SK-N-SH (cell line): ENCODE measurements around the gene MTA2. TPM values are rescaled to one million over a fixed set of nuclear protein-coding genes. Genes with fewer than 3 reads are reported as not detected.

Source experiments
- CTCF ChIA-PET: fragments of 300-600, 350-600 bp; formaldehyde crosslinking; extraction: SDS; loops from one replicate; lab custom pipeline; 2021; lab: Yijun Ruan, JAX
- POLR2A ChIA-PET: fragments of 350-600 bp; sonication (Branson Sonifier 250); formaldehyde crosslinking; extraction: SDS; loops from one replicate; lab custom pipeline; 2020; ENCODE audit warnings: antibody characterized with exemption, inconsistent platforms; lab: Yijun Ruan, JAX
- DNase-seq: peaks from one replicate; pipeline ENCODE4 v3.0.0; 2012
- H2AFZ ChIP-seq: fragments of 200-600 bp; sonication (generic); 2 replicates; pipeline ENCODE4 v1.8.1; 2016; ENCODE audit warnings: antibody characterized with exemption, mild to moderate bottlenecking, low read depth
- H3F3A ChIP-seq: fragments of 200-600 bp; sonication (generic); replicated peaks from 2 replicates; pipeline ENCODE3; 2016; ENCODE audit warnings: antibody characterized with exemption, mild to moderate bottlenecking; ENCODE audit not compliant: insufficient read depth
- H3K27ac ChIP-seq, 2 experiments: fragments of 200-500 bp in 1 of 2; fragments of 200-600 bp in 1 of 2; sonication (Bioruptor generic) in 1 of 2; sonication (generic), shearing (Covaris generic) in 1 of 2; 2 replicates each; pipeline versions ENCODE4 v1.5.1 to v1.6.1; 2014 to 2016; ENCODE audit warnings: low read depth in 2 of 2, inconsistent platforms in 1 of 2, low read length in 1 of 2, mild to moderate bottlenecking in 1 of 2, mixed read lengths in 1 of 2
- H3K27me3 ChIP-seq: fragments of 200-600 bp; sonication (generic), shearing (Covaris generic); 2 replicates; pipeline ENCODE4 v1.6.1; 2016; ENCODE audit warnings: mixed run types; ENCODE audit not compliant: insufficient read depth
- H3K36me3 ChIP-seq, 2 experiments: fragments of 200-500 bp in 1 of 2; fragments of 200-600 bp in 1 of 2; sonication (Bioruptor generic) in 1 of 2; sonication (generic) in 1 of 2; replicated peaks in 1 of 2; 2 replicates each; pipeline versions ENCODE3 to v1.5.1; 2014 to 2016; ENCODE audit warnings: low read length in 1 of 2, mild to moderate bottlenecking in 1 of 2; ENCODE audit not compliant: insufficient read depth in 2 of 2, control insufficient read depth in 1 of 2
- H3K4me1 ChIP-seq, 2 experiments: fragments of 200-500 bp in 1 of 2; fragments of 200-600 bp in 1 of 2; sonication (Bioruptor generic) in 1 of 2; sonication (generic), shearing (Covaris generic) in 1 of 2; 2 replicates each; pipeline versions ENCODE4 v1.5.1 to v1.6.1; 2014 to 2016; ENCODE audit warnings: low read depth in 1 of 2, low read length in 1 of 2, mixed run types in 1 of 2; ENCODE audit not compliant: insufficient read depth in 2 of 2, control insufficient read depth in 1 of 2
- H3K4me2 ChIP-seq: fragments of 200-600 bp; sonication (generic), shearing (Covaris generic); 2 replicates; pipeline ENCODE4 v1.6.1; 2017; ENCODE audit warnings: mixed run types
- H3K4me3 ChIP-seq, 2 experiments: fragments of 200-500 bp in 1 of 2; fragments of 200-600 bp in 1 of 2; sonication (Bioruptor generic) in 1 of 2; sonication (generic), shearing (Covaris generic) in 1 of 2; 2 replicates each; pipeline versions ENCODE4 v1.5.1 to v1.8.1; 2014 to 2016; ENCODE audit warnings: low read depth in 2 of 2, inconsistent platforms in 1 of 2, low read length in 1 of 2, mild to moderate bottlenecking in 1 of 2, mixed read lengths in 1 of 2, moderate library complexity in 1 of 2
- H3K79me2 ChIP-seq: fragments of 200-600 bp; sonication (generic); 2 replicates; pipeline ENCODE4 v1.8.1; 2017; ENCODE audit warnings: mild to moderate bottlenecking; ENCODE audit not compliant: insufficient read depth
- H3K9ac ChIP-seq: fragments of 200-600 bp; sonication (generic); 2 replicates; pipeline ENCODE4 v1.6.1; 2017; ENCODE audit warnings: mixed run types
- H3K9me2 ChIP-seq: fragments of 200-600 bp; sonication (generic); 2 replicates; pipeline ENCODE4 v1.6.1; 2017; ENCODE audit warnings: mixed run types
- H3K9me3 ChIP-seq: fragments of 200-600 bp; sonication (generic); 2 replicates; pipeline ENCODE4 v1.6.1; 2017; ENCODE audit warnings: mixed run types, mild to moderate bottlenecking, moderate library complexity
- H4K20me1 ChIP-seq: fragments of 200-600 bp; sonication (generic); 2 replicates; pipeline ENCODE4 v1.6.1; 2017; ENCODE audit warnings: mild to moderate bottlenecking, mixed run types; ENCODE audit not compliant: insufficient read depth
- CHD2 ChIP-seq: fragments of 150-350 bp; IDR thresholded peaks from 2 replicates; pipeline ENCODE4 v1.6.1; 2018; ENCODE audit warnings: low read length; ENCODE audit not compliant: partially characterized antibody
- ELF1 ChIP-seq: IDR thresholded peaks from 2 replicates; pipeline ENCODE4 v1.4.0; 2012
- EP300 ChIP-seq, 2 experiments: IDR thresholded peaks; 2 replicates each; pipeline versions ENCODE4 v1.4.0 to v1.6.1; 2012; ENCODE audit warnings: borderline replicate concordance in 1 of 2, low read depth in 1 of 2, low read length in 1 of 2
- EZH2phosphoT487 ChIP-seq: fragments of 200-600 bp; sonication (generic); IDR thresholded peaks from 2 replicates; pipeline ENCODE4 v1.6.1; 2017; ENCODE audit warnings: low read depth, mixed run types, mild to moderate bottlenecking, antibody characterized with exemption, moderate library complexity, borderline replicate concordance
- FOSL2 ChIP-seq: IDR thresholded peaks from 2 replicates; pipeline ENCODE4 v1.4.0; 2012; ENCODE audit warnings: low read depth, mild to moderate bottlenecking, moderate library complexity, borderline replicate concordance
- FOXJ3 ChIP-seq: sonication (generic); formaldehyde crosslinking; IDR thresholded peaks from 2 replicates; pipeline ENCODE4 v1.5.1; 2020; ENCODE audit warnings: mild to moderate bottlenecking, missing genetic modification reagents
- FOXM1 ChIP-seq: IDR thresholded peaks from 2 replicates; pipeline ENCODE4 v1.4.0; 2012; ENCODE audit warnings: low read depth, mild to moderate bottlenecking
- GABPA ChIP-seq: IDR thresholded peaks from 2 replicates; pipeline ENCODE4 v1.4.0; 2012; ENCODE audit warnings: low read depth, mild to moderate bottlenecking
- GATA2 ChIP-seq: sonication (generic); formaldehyde crosslinking; IDR thresholded peaks from 2 replicates; pipeline ENCODE4 v1.5.0; 2020; ENCODE audit warnings: mild to moderate bottlenecking, missing genetic modification reagents
- JUND ChIP-seq: IDR thresholded peaks from 2 replicates; pipeline ENCODE4 v1.4.0; 2012
- MEF2A ChIP-seq: IDR thresholded peaks from 2 replicates; pipeline ENCODE4 v1.4.0; 2012; ENCODE audit warnings: low read depth, borderline replicate concordance
- MXI1 ChIP-seq: IDR thresholded peaks from 2 replicates; pipeline ENCODE4 v1.6.1; 2012; ENCODE audit warnings: mild to moderate bottlenecking, low read depth, low read length, improper control_type of control experiment
- NFIC ChIP-seq: IDR thresholded peaks from 2 replicates; pipeline ENCODE4 v1.4.0; 2012; ENCODE audit warnings: borderline replicate concordance
- NRF1 ChIP-seq: IDR thresholded peaks from 2 replicates; pipeline ENCODE4 v1.6.1; 2012; ENCODE audit warnings: low read depth, mild to moderate bottlenecking, low read length
- RCOR1 ChIP-seq: fragments of 150-350 bp; IDR thresholded peaks from 2 replicates; pipeline ENCODE4 v1.6.1; 2017; ENCODE audit warnings: antibody characterized with exemption, low read length
- RFX5 ChIP-seq: IDR thresholded peaks from 2 replicates; pipeline ENCODE4 v1.6.1; 2012; ENCODE audit warnings: mild to moderate bottlenecking, improper control_type of control experiment, low read length
- RXRA ChIP-seq: IDR thresholded peaks from 2 replicates; pipeline ENCODE4 v1.4.0; 2012; ENCODE audit warnings: low read depth, mild to moderate bottlenecking, borderline replicate concordance
- SIN3A ChIP-seq: IDR thresholded peaks from 2 replicates; pipeline ENCODE4 v1.6.1; 2012; ENCODE audit warnings: low read depth, mild to moderate bottlenecking, low read length, moderate library complexity, borderline replicate concordance
- SMC3 ChIP-seq: IDR thresholded peaks from 2 replicates; pipeline ENCODE4 v1.6.1; 2012; ENCODE audit warnings: low read depth, low read length, improper control_type of control experiment
- TAF1 ChIP-seq: IDR thresholded peaks from 2 replicates; pipeline ENCODE4 v1.6.1; 2012; ENCODE audit warnings: low read depth, mild to moderate bottlenecking, low read length, moderate library complexity, borderline replicate concordance
- TCF12 ChIP-seq: IDR thresholded peaks from 2 replicates; pipeline ENCODE4 v1.4.0; 2012
- TEAD4 ChIP-seq: IDR thresholded peaks from 2 replicates; pipeline ENCODE4 v1.4.0; 2012; ENCODE audit warnings: mild to moderate bottlenecking, borderline replicate concordance; ENCODE audit not compliant: insufficient read depth
- YY1 ChIP-seq: IDR thresholded peaks from 2 replicates; pipeline ENCODE4 v1.4.0; 2012; ENCODE audit warnings: low read depth, mild to moderate bottlenecking
- WGBS: methylation state at CpG from one replicate; pipeline ENCODE4 v1.1.6; 2017; ENCODE audit warnings: low lambda C conversion rate; 5-methylcytosine and 5-hydroxymethylcytosine counted together
- polyA plus RNA-seq, 3 experiments: library from polyadenylated mRNA; depleted of rRNA; stranded (reverse); fragments of >200 nt; gene quantifications; 2 replicates each; pipeline ENCODE4 v1.2.3, GENCODE V29; 2012
- TF ChIP-seq, protein P1 (sequence below): IDR thresholded peaks from 2 replicates; pipeline ENCODE4 v1.4.0; 2012; ENCODE audit warnings: low read depth
- TF ChIP-seq, protein P2 (sequence below): IDR thresholded peaks from 2 replicates; pipeline ENCODE4 v1.4.0; 2012; ENCODE audit warnings: low read depth, borderline replicate concordance
- TF ChIP-seq, protein P3 (sequence below): fragments of 200-600 bp; sonication (generic); IDR thresholded peaks from 2 replicates; pipeline ENCODE4 v1.6.1; 2017; ENCODE audit warnings: antibody characterized with exemption, mild to moderate bottlenecking, moderate library complexity
- TF ChIP-seq, protein P4 (sequence below): IDR thresholded peaks from 2 replicates; pipeline ENCODE4; 2012
- TF ChIP-seq, protein P5 (sequence below): fragments of 150-350 bp; IDR thresholded peaks from 2 replicates; pipeline ENCODE4 v1.6.1; 2017; ENCODE audit warnings: antibody characterized with exemption, low read length, low read depth, borderline replicate concordance

The MTA2 gene
- polyA plus RNA-seq, 1 of the 3 experiments (the other 2 are of a cell fraction), result 18.4 TPM

DNA sequence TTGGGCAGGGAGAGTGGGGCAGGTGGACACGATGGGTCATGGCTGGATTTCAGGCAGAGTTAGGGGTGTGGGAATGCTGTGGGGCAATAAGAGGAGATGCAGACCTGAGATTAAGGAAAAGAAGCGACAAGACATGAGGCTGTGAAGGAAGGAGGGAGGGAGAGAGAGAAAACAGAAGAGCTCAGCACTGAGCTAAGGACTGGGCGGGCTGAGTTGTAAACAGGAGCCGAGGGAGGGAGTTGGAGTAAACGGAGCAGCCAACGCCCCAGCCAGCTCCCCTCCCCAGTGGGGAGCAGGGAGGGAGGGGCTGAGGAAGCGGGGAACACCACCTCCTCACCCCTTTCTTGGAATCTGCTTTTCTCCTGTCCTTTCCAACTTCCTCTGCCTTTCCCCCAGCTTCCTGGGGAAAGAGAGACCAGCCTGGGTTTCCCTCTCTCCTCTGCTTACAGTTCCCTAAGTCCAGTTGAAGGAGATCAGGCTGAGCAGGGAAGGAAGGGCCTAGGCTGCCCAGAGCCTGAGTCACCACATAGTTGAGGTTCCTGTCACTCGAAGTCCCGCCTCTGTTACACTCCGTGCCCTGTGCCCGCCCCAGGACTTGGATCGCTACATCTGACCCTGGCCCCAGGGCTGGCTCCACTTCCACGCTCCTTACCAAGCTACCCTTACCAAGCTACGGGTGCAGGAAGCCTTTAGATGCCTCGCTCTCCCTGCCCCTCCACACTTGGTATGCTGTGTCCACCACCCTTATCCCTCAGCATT is 48.4 kb downstream of the MTA2 start:
- no peak overlapping the region for H2AFZ ChIP-seq
- H3F3A ChIP-seq, result peaks cover 71% of the 10 kb centered on the region
- no peak for DNase-seq
- no peaks in the 10 kb centered on the region for H4K20me1 ChIP-seq
- peak overlapping the region; percentile 12 to 56; a peak in 3 of 4 replicates for H3K4me3 ChIP-seq
- peak overlapping the region; percentile 85 for H3K4me2 ChIP-seq
- WGBS, result 12% methylated on average over 13 of the region's 15 CpGs
- ChIA-PET CTCF (interaction anchor here (0.6 to 11.8 kb wide), 6 partner anchors 9 to 468 kb away, joined by 3 to 90 read pairs (median 8); no protein-coding TSS in a partner anchor), POLR2A (interaction anchor here (1.2 kb wide), 2 partner anchors 20 to 49 kb away, joined by 3 read pairs; no protein-coding TSS in a partner anchor)
- peaks cover 25% of the 10 kb centered on the region; the same call in 1 of the 2 replicates for H3K79me2 ChIP-seq
- H3K9me2 ChIP-seq, result no peaks in the 10 kb centered on the region
- H3K9me3 ChIP-seq, result no peaks in the 10 kb centered on the region
- H3K27ac ChIP-seq, result peak overlapping the region; percentile 67 to 97
- H3K27me3 ChIP-seq, result no peaks in the 10 kb centered on the region
- peaks cover 3 to 8% of the 10 kb centered on the region in 2 experiments for H3K36me3 ChIP-seq
- peak overlapping the region; percentile 82 for H3K9ac ChIP-seq
- H3K4me1 ChIP-seq, result peaks cover 38 to 57% of the 10 kb centered on the region in 2 experiments
- TF ChIP-seq NFIC (no peak; the same call in none of the 2 replicates), GABPA (no peak), MEF2A (no peak), EZH2phosphoT487 (no peak), TEAD4 (peak; percentile 72; the same call in 1 of the 2 replicates), FOXM1 (0 out of 2 replicates have a peak, but pooled peaks have one; percentile 20), TAF1 (no peak), CHD2 (no peak), NRF1 (no peak), SIN3A (0 out of 2 replicates have a peak, but pooled peaks have one; percentile 79), EP300 (IDR thresholded peaks at IDR 0.05; ENCODE audit: borderline replicate concordance in 1 of 2, low read depth in 1 of 2, low read length in 1 of 2) (peak in 1 of 2 experiments; percentile 91; a peak in 2 of 4 replicates), ELF1 (0 out of 2 replicates have a peak, but pooled peaks have one; percentile 37), MXI1 (no peak), SMC3 (no peak), FOXJ3 (no peak), TCF12 (no peak; the same call in 1 of the 2 replicates), JUND (peak; percentile 78), FOSL2 (peak; percentile 88), RXRA (no peak; the same call in 1 of the 2 replicates), YY1 (0 out of 2 replicates have a peak, but pooled peaks have one; percentile 8), GATA2 (CRISPR knock-in tag) (no peak), RCOR1 (no peak), RFX5 (0 out of 2 replicates have a peak, but pooled peaks have one; percentile 30)
- TF ChIP-seq, protein P1, sequence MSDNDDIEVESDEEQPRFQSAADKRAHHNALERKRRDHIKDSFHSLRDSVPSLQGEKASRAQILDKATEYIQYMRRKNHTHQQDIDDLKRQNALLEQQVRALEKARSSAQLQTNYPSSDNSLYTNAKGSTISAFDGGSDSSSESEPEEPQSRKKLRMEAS, result peak; percentile 10
- TF ChIP-seq, protein P2, sequence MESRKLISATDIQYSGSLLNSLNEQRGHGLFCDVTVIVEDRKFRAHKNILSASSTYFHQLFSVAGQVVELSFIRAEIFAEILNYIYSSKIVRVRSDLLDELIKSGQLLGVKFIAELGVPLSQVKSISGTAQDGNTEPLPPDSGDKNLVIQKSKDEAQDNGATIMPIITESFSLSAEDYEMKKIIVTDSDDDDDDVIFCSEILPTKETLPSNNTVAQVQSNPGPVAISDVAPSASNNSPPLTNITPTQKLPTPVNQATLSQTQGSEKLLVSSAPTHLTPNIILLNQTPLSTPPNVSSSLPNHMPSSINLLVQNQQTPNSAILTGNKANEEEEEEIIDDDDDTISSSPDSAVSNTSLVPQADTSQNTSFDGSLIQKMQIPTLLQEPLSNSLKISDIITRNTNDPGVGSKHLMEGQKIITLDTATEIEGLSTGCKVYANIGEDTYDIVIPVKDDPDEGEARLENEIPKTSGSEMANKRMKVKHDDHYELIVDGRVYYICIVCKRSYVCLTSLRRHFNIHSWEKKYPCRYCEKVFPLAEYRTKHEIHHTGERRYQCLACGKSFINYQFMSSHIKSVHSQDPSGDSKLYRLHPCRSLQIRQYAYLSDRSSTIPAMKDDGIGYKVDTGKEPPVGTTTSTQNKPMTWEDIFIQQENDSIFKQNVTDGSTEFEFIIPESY, result peak; percentile 89; the same call in 1 of the 2 replicates
- TF ChIP-seq, protein P3, sequence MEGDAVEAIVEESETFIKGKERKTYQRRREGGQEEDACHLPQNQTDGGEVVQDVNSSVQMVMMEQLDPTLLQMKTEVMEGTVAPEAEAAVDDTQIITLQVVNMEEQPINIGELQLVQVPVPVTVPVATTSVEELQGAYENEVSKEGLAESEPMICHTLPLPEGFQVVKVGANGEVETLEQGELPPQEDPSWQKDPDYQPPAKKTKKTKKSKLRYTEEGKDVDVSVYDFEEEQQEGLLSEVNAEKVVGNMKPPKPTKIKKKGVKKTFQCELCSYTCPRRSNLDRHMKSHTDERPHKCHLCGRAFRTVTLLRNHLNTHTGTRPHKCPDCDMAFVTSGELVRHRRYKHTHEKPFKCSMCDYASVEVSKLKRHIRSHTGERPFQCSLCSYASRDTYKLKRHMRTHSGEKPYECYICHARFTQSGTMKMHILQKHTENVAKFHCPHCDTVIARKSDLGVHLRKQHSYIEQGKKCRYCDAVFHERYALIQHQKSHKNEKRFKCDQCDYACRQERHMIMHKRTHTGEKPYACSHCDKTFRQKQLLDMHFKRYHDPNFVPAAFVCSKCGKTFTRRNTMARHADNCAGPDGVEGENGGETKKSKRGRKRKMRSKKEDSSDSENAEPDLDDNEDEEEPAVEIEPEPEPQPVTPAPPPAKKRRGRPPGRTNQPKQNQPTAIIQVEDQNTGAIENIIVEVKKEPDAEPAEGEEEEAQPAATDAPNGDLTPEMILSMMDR, result no peak
- TF ChIP-seq, protein P4, sequence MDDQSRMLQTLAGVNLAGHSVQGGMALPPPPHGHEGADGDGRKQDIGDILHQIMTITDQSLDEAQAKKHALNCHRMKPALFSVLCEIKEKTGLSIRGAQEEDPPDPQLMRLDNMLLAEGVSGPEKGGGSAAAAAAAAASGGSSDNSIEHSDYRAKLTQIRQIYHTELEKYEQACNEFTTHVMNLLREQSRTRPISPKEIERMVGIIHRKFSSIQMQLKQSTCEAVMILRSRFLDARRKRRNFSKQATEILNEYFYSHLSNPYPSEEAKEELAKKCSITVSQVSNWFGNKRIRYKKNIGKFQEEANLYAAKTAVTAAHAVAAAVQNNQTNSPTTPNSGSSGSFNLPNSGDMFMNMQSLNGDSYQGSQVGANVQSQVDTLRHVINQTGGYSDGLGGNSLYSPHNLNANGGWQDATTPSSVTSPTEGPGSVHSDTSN, result peak; percentile 54
- TF ChIP-seq, protein P5, sequence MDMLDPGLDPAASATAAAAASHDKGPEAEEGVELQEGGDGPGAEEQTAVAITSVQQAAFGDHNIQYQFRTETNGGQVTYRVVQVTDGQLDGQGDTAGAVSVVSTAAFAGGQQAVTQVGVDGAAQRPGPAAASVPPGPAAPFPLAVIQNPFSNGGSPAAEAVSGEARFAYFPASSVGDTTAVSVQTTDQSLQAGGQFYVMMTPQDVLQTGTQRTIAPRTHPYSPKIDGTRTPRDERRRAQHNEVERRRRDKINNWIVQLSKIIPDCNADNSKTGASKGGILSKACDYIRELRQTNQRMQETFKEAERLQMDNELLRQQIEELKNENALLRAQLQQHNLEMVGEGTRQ, result no peak
